ENCODE measurements around the gene AMFR.
"Not testable (repeated sequence)": the region's sequence is repeated elsewhere in the genome, so short reads cannot be mapped to it uniquely, and the experiment has no call there.

AMFR gene

GRCh38 chr16:56389554-56389953, 35.8 kb downstream of the AMFR start:
- H3K4me3 ChIP-seq (ENCODE audit: low read depth, low read length): no peak overlapping the region
- TF ChIP-seq CTCF (IDR thresholded peaks at IDR 0.05; ENCODE audit: borderline replicate concordance, insufficient read depth, low read depth, low read length): no peak

DNA sequence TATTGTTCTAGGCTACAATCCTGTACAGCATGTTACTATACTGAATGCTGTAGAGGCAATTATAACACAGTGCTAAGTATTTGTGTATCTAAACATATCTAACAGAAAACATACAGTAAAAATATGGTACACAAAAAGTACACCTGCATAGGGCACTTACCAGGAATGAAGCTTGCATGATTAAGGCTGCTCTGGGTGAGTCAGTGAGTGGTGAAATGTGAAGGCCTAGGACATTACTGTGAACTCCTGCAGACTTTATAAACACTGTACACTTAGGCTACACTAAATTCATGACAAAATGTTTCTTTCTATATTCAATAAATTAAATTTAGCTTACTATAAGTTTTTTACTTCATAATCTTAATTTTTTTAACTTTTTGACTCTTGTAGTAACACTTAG, 37.1 kb downstream of the AMFR start:
- no peak for TF ChIP-seq CTCF (IDR thresholded peaks at IDR 0.05; ENCODE audit: borderline replicate concordance, insufficient read depth, low read depth, low read length)
- no peak overlapping the region for H3K4me3 ChIP-seq (ENCODE audit: low read depth, low read length)

DNA sequence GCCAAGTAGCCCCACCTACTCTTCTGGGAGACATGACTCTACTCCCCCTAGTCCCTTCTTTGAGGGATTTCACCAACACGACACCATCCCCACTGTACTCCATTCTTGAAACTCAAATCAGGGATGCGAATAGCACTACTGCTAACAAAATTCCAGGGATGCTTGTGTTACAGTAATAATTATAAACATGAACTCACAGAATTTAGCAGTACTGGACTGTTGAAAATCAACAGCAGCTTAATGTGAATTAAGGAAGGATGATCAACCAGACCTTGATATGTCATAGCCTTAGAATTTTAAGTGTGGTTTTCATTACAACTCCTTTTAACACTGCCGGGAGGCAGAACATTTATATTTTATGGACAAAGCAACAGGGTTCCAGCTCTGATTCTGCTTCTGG, 37.9 kb downstream of the AMFR start:
- no peak overlapping the region for H3K4me3 ChIP-seq (ENCODE audit: low read depth, low read length)
- TF ChIP-seq CTCF (IDR thresholded peaks at IDR 0.05; ENCODE audit: borderline replicate concordance, insufficient read depth, low read depth, low read length): no peak

- no peak overlapping the region for H3K4me3 ChIP-seq (ENCODE audit: low read depth, low read length)
- no peak for TF ChIP-seq CTCF (IDR thresholded peaks at IDR 0.05; ENCODE audit: borderline replicate concordance, insufficient read depth, low read depth, low read length)
Measured at GRCh38 chr16:56384074-56384721, 41.1 kb downstream of the AMFR start.

DNA sequence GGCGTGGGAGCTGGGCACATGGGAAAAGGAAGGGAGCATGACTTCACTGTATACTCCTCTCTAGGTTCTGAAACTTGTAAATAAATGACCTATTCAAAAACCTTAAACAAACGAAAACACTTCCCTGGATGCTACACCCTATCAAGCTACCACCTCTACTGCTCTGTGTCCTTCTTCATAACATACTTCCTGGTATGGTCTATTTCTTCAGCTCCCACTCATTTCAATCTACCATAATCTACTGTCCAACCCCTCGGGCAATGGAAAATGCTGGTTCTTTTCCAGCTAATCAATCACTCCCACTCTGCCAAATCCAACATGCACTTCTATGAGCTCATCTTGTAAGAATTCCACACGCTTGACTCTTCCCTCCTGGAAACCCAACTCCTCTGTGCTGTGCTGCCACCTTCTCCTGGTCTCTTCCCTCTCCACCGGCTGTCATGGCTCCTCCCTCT, 42.4 kb downstream of the AMFR start:
- no peak overlapping the region for H3K4me3 ChIP-seq (ENCODE audit: low read depth, low read length)
- no peak for TF ChIP-seq CTCF (IDR thresholded peaks at IDR 0.05; ENCODE audit: borderline replicate concordance, insufficient read depth, low read depth, low read length)

- H3K4me3 ChIP-seq (ENCODE audit: low read depth, low read length): no peak overlapping the region
- TF ChIP-seq CTCF (IDR thresholded peaks at IDR 0.05; ENCODE audit: borderline replicate concordance, insufficient read depth, low read depth, low read length): no peak
Measured at GRCh38 chr16:56382459-56382858, 42.9 kb downstream of the AMFR start.

- not testable (repeated sequence) for H3K4me3 ChIP-seq (ENCODE audit: low read depth, low read length)
Measured at GRCh38 chr16:56380778-56381485, 44.4 kb downstream of the AMFR start.

- not testable (repeated sequence) for H3K4me3 ChIP-seq (ENCODE audit: low read depth, low read length)
Measured at GRCh38 chr16:56379044-56379443, 46.3 kb downstream of the AMFR start.

- H3K4me3 ChIP-seq (ENCODE audit: low read depth, low read length): not testable (repeated sequence)
Measured at GRCh38 chr16:56375792-56376191, 49.6 kb downstream of the AMFR start.

Measured in GM12875 (cell line).